NCI-H446 (cell line): ENCODE data around the gene PSMC1.

ENCODE experiments used
- DNase-seq, 2 experiments: peaks; one replicate each; lab custom pipeline; 2025; lab: John Stamatoyannopoulos, UW

PSMC1 gene

DNA sequence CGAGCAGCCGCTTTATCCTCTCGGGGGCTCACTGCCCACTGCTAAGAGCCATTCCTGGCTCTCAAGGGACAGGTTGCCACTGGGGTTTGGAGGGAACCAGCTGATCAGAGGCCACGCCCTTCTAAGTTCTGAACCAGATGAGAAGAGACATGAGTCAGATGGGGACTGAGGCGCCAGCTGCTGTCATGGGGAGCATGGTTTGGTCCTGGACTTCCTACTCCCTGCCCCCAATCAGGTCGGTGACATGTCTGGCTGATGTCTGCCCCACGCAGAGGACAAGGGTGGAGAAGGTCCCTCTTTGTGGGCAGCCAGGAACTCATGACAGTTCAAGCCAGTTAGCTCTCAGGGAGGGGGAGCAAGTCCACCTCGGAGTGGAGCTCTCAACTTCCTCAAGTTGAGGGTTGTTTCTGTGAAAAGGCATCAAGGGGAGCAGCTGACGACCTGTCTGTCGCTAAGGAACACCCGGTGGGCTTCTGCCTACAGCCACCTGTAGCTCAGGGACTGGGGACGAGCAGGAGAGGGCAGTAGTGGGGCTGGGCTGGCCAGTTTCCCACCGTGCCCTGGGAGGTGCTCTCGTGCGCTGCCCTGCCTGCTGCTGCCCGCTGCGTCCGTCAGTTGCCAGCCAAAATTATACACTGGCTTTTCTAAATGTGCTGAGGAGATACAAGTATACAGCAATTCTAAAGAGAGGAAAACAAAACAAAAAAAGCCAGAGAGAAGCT, 20.5 kb downstream of the PSMC1 start:
- DNase-seq: no peak

DNA sequence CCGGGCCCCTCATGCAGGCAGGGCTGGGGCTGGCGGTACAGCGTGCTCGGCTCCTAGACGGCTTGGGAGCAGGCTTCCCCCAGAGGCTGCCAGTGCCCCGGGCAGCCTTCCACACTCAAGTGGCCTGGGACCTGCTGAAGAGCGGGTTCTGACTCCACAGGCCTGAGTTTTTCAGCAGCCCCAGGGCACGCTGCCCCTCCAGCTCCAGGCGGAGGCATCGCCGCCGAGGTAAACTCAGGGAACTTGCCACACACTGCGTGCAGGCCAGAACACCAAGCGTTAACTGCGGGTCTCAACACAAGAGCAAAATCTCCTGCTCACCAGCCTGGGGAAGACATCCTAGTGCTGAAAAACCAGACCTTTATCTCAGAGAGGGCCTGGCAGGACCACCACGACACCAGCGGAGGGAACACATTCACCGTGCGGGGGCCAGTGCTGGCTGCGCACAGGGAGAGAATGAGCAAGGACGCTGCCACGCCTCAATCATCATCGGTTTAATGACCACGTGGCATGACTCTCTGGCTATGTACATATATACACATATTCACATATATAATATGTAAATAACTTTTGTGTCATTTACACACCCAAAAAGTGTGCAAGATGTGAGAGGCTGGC, 21.3 kb downstream of the PSMC1 start:
- no peak for DNase-seq

- DNase-seq: no peak
These were observed 22.1 kb downstream of the PSMC1 start for GRCh38 chr14:90278199-90279175.

- DNase-seq: no peak
These were observed 23.7 kb downstream of the PSMC1 start for GRCh38 chr14:90280096-90280495.

DNA sequence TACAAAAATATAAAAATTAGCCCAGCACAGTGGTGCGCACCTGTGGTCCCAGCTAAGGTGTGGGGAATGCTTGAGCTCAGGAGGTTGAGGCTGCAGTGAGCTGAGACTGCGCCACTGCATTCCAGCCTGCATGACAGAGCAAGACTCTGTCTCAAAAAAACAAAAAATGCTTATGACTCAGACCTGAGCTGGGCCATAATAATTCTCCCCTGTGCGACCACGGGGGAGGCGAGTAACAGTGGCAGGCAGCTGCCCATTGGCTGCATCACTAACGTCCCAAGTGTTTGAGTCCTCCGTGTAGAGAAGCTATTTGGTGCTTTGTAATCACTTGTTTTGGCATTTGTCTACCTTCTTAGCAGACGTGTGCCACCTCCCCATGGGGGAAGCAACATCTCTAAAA, 24.9 kb downstream of the PSMC1 start:
- no peak for DNase-seq

DNA sequence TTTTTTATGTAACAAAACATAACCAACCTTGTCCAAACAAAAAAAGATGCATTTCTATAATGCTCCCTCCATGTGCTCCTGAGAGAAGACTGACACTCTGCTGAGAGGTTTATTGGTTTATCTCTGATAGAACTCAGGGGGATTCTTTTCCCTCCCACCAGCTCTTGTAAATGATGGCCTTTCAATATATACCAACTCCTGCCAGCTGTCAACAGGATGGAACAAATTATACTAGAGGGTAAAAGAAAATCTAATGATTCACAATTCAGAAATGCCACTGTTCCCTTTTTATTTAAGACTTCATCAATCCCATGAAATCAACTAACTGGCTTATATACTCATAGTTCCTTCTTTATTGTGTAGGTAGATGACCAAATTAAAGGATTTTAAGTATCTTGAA, 25.4 kb downstream of the PSMC1 start:
- no peak for DNase-seq

- no peak for DNase-seq
These were observed 31.4 kb downstream of the PSMC1 start for GRCh38 chr14:90287791-90288190.

DNA sequence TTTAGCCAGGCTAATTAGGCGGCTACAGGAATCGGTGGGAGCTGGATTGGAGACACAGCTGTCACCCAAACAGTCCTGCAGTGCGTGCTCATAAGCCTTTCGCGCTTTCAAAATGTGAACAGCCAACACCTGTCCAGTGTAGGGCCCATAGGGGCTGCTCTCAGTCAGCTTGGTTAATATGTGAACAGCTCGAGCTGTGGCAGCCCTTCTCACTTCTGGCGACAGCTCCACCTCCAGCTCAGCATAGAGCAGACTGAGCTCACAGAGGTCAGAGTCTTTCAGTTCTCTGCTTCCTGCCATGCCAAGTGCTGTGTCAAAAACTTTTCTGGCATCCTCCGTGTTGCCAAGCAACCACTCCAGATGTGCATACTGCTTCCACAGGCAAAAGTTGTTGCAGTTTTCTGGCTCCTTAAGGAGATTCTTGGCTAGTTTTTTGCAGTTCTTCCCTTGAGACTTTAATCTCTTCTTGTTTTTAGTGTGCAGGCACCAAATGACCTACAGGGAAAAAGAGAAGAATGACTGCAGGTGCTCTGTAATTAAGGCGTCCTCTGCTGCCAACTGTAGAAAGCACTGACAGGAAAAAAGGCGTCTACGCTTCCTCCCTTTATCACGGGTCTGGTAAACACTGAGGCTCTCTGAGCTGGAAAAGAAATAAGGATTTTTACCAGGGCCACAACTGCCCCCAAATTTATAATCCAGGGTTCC, 32.5 kb downstream of the PSMC1 start:
- no peak for DNase-seq

DNA sequence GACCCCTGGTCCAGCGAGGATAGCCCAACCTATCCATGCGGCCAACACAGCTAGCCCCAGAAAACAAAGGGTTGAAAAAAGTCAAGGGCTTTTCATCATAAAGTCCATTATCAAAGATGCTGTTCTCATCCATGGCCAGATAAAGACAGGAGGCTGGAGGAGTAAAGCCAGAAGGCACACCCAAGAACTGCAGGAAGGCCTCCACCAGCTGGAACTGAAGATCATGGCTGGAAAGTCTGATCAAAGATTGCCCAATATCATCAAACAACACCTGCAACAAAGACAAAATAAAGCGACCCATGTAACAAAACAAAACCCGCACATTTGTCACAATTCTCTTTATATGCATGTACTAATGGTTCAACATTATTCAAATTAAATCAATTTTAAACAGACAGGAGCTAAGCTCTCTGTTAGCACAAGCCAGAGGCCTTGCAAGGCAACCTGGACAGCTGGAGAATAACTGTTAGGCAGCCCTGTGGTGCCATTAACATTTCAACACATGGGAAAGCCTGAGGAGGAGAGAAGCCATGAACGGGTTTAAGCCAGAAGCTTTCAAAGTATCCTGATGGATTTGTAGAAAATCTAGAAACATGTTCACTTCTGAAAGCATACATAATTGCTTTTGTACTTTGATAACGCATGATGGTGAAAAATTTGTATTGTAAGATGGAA, 34.1 kb downstream of the PSMC1 start:
- DNase-seq: no peak

GRCh38 chr14:90291699-90292098, 35.3 kb downstream of the PSMC1 start:
- no peak for DNase-seq

- DNase-seq: no peak
These were observed 37.7 kb downstream of the PSMC1 start for GRCh38 chr14:90293766-90294730.

GRCh38 chr14:90294872-90295271, 38.5 kb downstream of the PSMC1 start:
- DNase-seq: no peak

- DNase-seq: no peak
These were observed 39.6 kb downstream of the PSMC1 start for GRCh38 chr14:90295870-90296516.

GRCh38 chr14:90296641-90297040, 40.3 kb downstream of the PSMC1 start:
- DNase-seq: no peak

DNA sequence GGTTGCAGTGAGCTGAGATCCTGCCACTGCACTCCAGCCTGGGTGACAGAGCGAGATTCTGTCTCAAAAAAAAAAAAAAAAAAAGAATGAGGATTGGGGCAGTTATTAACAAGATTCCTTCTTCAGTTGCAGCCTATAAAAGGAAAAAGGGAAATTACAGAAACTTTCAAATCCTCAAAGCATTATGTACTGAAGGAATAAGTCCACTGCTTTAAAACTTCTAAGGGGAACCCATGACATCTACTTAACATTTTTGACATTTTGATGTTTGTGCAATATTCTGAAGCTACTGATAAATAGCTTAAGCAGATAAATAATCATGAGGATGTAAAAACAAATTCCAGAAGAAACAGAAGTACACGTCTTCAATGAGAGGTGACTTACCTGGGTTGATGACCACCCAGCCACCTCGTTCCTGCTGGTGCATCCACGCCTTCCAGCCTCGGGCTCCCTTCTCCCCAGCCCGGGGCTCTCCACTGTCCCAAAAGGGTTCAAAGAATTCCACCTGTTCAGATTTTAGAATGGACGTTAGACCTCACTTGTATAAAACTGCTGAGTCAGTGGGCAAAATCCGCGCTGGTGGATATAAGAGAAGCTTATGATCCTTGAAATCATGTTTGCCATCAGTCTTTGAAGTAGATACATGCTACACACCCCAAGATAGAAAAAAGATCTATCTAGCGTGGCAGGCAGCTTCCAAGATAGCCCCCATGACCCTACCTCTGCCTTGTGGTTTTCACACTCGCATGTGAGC, 41.7 kb downstream of the PSMC1 start:
- no peak for DNase-seq

GRCh38 chr14:90299408-90299807, 43.1 kb downstream of the PSMC1 start:
- no peak for DNase-seq

DNA sequence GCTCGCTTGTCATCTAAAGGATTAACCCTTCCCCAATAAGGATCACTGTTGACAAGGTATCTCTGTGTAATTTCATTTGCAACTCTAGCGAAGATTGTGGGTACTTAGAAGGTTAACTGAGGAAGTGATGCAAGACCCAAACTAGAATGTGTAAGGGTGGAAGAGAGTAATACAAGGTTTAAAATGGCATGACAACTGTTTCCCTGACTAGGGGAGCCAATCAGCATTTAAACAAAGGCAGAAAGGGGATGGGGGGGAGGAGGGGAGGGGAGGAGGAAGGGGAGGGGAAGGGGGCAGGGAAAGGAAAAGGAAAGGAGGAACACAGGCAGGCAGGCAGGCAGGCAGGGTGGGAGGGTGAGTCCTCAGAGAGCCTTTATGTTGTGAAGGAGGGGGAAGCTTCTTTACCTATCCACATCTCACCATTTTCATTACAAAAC, 44.3 kb downstream of the PSMC1 start:
- no peak for DNase-seq

GRCh38 chr14:90301122-90301521, 44.8 kb downstream of the PSMC1 start:
- DNase-seq: no peak

DNA sequence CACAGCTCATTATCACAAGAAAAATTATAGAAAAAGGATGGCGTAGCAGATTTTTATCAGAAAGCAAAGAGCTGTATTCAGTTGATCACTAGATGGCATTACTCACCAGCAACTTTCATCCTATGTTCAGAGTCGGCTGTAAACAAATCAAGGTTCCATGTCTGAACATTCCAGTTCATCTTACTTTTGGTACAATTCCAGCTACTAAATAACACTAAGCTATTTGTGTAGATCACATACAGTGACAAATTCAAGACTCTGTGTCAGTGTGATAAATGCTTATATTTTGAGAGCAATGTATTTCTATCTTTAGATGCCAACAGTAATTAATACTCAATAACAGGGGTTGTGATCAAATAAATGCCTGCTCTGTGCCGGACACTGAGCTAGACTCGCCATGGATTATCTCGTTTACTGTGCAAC, 45.3 kb downstream of the PSMC1 start:
- peak; percentile 13 to 70 for DNase-seq
